Right lobe of liver (tissue), 6 donors: ENCODE data around the gene HECW1. TPM values are rescaled to one million over a fixed set of nuclear protein-coding genes. Genes with fewer than 3 reads are reported as not detected.

Experiments
- ATAC-seq, 4 donors: fragments of 200-7000 bp; cut with Tn5 transposase; one replicate each; pipeline ENCODE4 v1.9.1; 2020; ENCODE audit warnings: mild to moderate bottlenecking in 4 of 4, moderate library complexity in 4 of 4
- DNase-seq, 3 donors: peaks; one replicate each; pipeline ENCODE4 v3.0.0-alpha.2; 2020
- H3K27ac ChIP-seq, 3 donors: fragments of 200-600 bp; one replicate each; pipeline ENCODE4 v1.8.0; 2022
- H3K27me3 ChIP-seq, 2 donors: fragments of 200-600 bp; one replicate each; pipeline ENCODE4 v1.8.0; 2022
- H3K36me3 ChIP-seq, 4 donors: fragments of 200-600 bp; sonication (generic) in 1 of 4; one replicate each; pipeline versions ENCODE4 v1.5.1 to v1.8.0; 2017 to 2022; ENCODE audit warnings: control low read depth in 1 of 4
- H3K4me1 ChIP-seq, 4 donors: fragments of 200-600 bp; sonication (generic) in 1 of 4; one replicate each; pipeline versions ENCODE4 v1.5.1 to v1.8.0; 2017 to 2022; ENCODE audit warnings: control low read depth in 1 of 4
- H3K4me3 ChIP-seq, 3 donors: fragments of 200-600 bp; one replicate each; pipeline ENCODE4 v1.8.0; 2022
- H3K9me3 ChIP-seq, 4 donors: fragments of 200-600 bp; sonication (generic) in 1 of 4; one replicate each; pipeline versions ENCODE4 v1.5.1 to v1.8.0; 2017 to 2022; ENCODE audit warnings: control low read depth in 1 of 4
- CTCF ChIP-seq, 4 donors: fragments of 200-600 bp in 3 of 4; fragments of 450-650 bp in 1 of 4; IDR thresholded peaks; one replicate each; pipeline versions ENCODE4 v1.5.1 to v1.8.0; 2016 to 2022; ENCODE audit warnings: antibody characterized with exemption in 4 of 4, mild to moderate bottlenecking in 2 of 4
- POLR2A ChIP-seq: fragments of 450-650 bp; IDR thresholded peaks from one replicate; pipeline ENCODE4 v1.6.1; 2017; ENCODE audit warnings: antibody characterized with exemption, mild to moderate bottlenecking
- WGBS: methylation state at CpG from one replicate; pipeline ENCODE4 v1.1.6; 2018; ENCODE audit warnings: low coverage, low lambda C conversion rate; ENCODE audit not compliant: insufficient coverage; ENCODE audit errors: missing lambda C conversion rate; 5-methylcytosine and 5-hydroxymethylcytosine counted together
- intact Hi-C, 2 donors: fragments of 100-400 bp; cut with DNase I; formaldehyde crosslinking; loops; one replicate each; pipeline versions ENCODE4 v1.11.2 to v1.14.1; 2022
- total RNA-seq, 6 experiments: library from RNA; depleted of rRNA in 2 of 6; stranded (reverse); fragments of >200 nt in 2 of 6; fragmentation: NEBNext Ultra II Directional in 3 of 6; extraction: Animal tissue kit (Norgen Biotek cat#: 25700) in 3 of 6; gene quantifications; one replicate each; pipeline versions ENCODE4 v1.1.0 to v1.2.4, GENCODE V29; 2016 to 2023
- donor health status: DM: no; HTN: yes; CAD: no.
- donor health status: DM: no; HTN: no; CAD: no.
- donor health status: DM: no; HTN: no; CAD: no.
- donor health status: DM: no; HTN: yes; CAD: no.
- donor health status: DM: no; HTN: yes; CAD: no.

The HECW1 gene
- total RNA-seq, 6 experiments from 2014 or later: 0.02 to 0.87 (median 0.09) TPM; not detected in 1

DNA sequence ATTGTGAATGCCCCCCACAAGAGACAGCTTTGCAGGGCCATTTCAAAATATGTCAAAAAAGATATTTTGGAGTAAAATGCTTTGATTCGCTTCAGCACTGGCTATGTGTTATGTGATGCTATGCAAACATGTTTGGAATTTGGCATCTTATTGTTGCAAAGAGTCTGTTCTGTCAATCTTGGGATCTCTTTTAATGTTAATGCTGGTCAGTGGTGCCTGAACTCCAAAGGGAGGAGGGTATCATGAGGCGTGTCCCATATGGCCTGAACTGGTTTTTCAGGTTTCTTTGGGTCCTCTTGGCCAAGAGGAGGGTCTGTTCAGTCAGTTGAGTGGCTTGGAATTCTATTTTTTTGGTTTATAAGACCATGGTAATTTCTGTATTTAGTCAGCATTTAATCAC, 81.4 kb downstream of the HECW1 start:
- H3K9me3 ChIP-seq: no peaks in the 10 kb centered on the region
- H3K27ac ChIP-seq: no peak overlapping the region
- TF ChIP-seq POLR2A (no peak), CTCF (IDR thresholded peaks at IDR 0.05) (no peak)
- ATAC-seq (no peak), DNase-seq (no peak)
- no peaks in the 10 kb centered on the region for H3K36me3 ChIP-seq
- intact Hi-C loops: no loop called here
- WGBS: 28% methylated on average over 2 of the region's 2 CpGs
- H3K27me3 ChIP-seq: no peaks in the 10 kb centered on the region
- no peaks in the 10 kb centered on the region for H3K4me1 ChIP-seq
- no peak overlapping the region for H3K4me3 ChIP-seq

- Histone ChIP-seq H3K36me3 (no peaks in the 10 kb centered on the region), H3K27me3 (no peaks in the 10 kb centered on the region), H3K27ac (no peak overlapping the region), H3K4me1 (no peaks in the 10 kb centered on the region), H3K4me3 (no peak overlapping the region), H3K9me3 (no peaks in the 10 kb centered on the region)
- intact Hi-C loops: no loop called here
- ATAC-seq: peak in 1 of 4 donors; percentile 17
- WGBS: 55% methylated on average over 6 of the region's 7 CpGs
- TF ChIP-seq POLR2A: no peak
- no peak for DNase-seq
Measured at GRCh38 chr7:43195256-43195655, 82.8 kb downstream of the HECW1 start.

- H3K36me3 ChIP-seq: no peaks in the 10 kb centered on the region
- WGBS: 55% methylated on average over 5 of the region's 5 CpGs
- H3K4me3 ChIP-seq: no peak overlapping the region
- intact Hi-C loops: no loop called here
- TF ChIP-seq POLR2A (no peak), CTCF (IDR thresholded peaks at IDR 0.05) (no peak)
- ATAC-seq (no peak), DNase-seq (no peak)
- H3K4me1 ChIP-seq: no peaks in the 10 kb centered on the region
- H3K9me3 ChIP-seq: no peaks in the 10 kb centered on the region
- no peak overlapping the region for H3K27ac ChIP-seq
- no peaks in the 10 kb centered on the region for H3K27me3 ChIP-seq
Measured at GRCh38 chr7:43195768-43196167, 83.3 kb downstream of the HECW1 start.

- intact Hi-C loops: no loop called here
- DNase-seq (no peak), ATAC-seq (no peak)
- no peaks in the 10 kb centered on the region for H3K9me3 ChIP-seq
- no peaks in the 10 kb centered on the region for H3K27me3 ChIP-seq
- H3K27ac ChIP-seq: no peak overlapping the region
- no peak overlapping the region for H3K4me3 ChIP-seq
- WGBS: 58% methylated on average over 5 of the region's 5 CpGs
- H3K36me3 ChIP-seq: no peaks in the 10 kb centered on the region
- TF ChIP-seq CTCF (IDR thresholded peaks at IDR 0.05) (no peak), POLR2A (no peak)
- H3K4me1 ChIP-seq: no peaks in the 10 kb centered on the region
Measured at GRCh38 chr7:43196379-43196778, 83.9 kb downstream of the HECW1 start.

GRCh38 chr7:43198016-43198415, 85.6 kb downstream of the HECW1 start:
- intact Hi-C loops: no loop called here
- Histone ChIP-seq H3K4me3 (no peak overlapping the region), H3K27me3 (no peaks in the 10 kb centered on the region), H3K4me1 (no peaks in the 10 kb centered on the region), H3K36me3 (no peaks in the 10 kb centered on the region), H3K9me3 (no peaks in the 10 kb centered on the region), H3K27ac (no peak overlapping the region)
- no peak for DNase-seq
- TF ChIP-seq POLR2A: no peak
- no peak for TF ChIP-seq CTCF (IDR thresholded peaks at IDR 0.05)
- no peak for ATAC-seq
- WGBS: 84% methylated on average over 6 of the region's 6 CpGs
